ENCODE results near the gene SPATA45.

The SPATA45 gene

DNA sequence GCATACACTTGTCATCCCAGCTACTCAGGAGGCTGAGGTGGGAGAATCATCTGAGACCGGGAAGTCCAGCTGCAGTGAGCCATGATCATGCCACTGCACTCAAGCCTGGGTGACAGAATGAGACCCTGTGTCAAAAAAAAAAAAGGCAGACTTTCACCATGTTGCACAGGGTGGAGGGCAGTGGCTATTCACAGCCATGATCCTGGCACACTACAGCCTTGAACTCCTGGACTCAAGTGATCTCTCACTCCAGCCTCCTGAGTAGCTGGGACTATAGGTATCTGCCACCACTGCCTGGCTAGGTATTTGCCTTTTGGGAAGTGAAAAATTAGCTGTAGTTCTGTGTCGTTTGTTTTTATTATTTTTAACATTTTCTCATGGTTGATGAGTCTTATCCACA is 19.1 kb downstream of the SPATA45 start:
- Histone ChIP-seq H3K4me1 (ENCODE audit: insufficient read depth, poor library complexity, severe bottlenecking) (no peaks in the 10 kb centered on the region), H3K27me3 (ENCODE audit: insufficient read depth, poor library complexity, severe bottlenecking) (no peaks in the 10 kb centered on the region), H3K9me3 (ENCODE audit: severe bottlenecking) (no peaks in the 10 kb centered on the region), H3K4me3 (ENCODE audit: severe bottlenecking) (no peak overlapping the region), H3K27ac (ENCODE audit: poor library complexity, severe bottlenecking) (no peak overlapping the region), H3K36me3 (ENCODE audit: low read depth) (no peaks in the 10 kb centered on the region)
- ATAC-seq (ENCODE audit: low read depth) (no peak), DNase-seq (ENCODE audit: low spot score) (no peak)
- TF ChIP-seq, protein P1, sequence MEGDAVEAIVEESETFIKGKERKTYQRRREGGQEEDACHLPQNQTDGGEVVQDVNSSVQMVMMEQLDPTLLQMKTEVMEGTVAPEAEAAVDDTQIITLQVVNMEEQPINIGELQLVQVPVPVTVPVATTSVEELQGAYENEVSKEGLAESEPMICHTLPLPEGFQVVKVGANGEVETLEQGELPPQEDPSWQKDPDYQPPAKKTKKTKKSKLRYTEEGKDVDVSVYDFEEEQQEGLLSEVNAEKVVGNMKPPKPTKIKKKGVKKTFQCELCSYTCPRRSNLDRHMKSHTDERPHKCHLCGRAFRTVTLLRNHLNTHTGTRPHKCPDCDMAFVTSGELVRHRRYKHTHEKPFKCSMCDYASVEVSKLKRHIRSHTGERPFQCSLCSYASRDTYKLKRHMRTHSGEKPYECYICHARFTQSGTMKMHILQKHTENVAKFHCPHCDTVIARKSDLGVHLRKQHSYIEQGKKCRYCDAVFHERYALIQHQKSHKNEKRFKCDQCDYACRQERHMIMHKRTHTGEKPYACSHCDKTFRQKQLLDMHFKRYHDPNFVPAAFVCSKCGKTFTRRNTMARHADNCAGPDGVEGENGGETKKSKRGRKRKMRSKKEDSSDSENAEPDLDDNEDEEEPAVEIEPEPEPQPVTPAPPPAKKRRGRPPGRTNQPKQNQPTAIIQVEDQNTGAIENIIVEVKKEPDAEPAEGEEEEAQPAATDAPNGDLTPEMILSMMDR (IDR thresholded peaks at IDR 0.05; ENCODE audit: poor library complexity, severe bottlenecking), result no peak

DNA sequence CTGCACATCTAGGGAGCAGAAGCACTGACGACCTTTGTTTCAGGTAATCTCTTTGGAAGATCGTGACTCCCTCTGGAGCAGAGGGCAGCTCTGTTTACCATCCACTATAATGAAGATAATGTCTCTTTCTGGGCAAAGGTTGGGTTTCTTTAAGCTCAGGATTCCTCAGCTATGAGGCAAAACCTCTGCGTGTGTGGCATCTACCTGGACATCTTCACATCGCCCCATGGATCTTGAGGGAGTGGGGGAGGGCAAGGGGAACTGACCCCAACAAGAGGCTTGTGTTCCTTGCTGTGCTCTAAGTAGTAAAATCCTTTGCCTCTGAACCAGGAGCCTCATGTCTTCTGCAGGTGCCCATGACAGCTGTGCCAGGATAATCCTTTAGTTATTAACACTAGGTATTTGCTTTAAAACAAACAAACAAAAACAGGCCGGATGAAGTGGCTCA is 19.6 kb downstream of the SPATA45 start:
- no peaks in the 10 kb centered on the region for H3K9me3 ChIP-seq (ENCODE audit: severe bottlenecking)
- no peak overlapping the region for H3K4me3 ChIP-seq (ENCODE audit: severe bottlenecking)
- no peak overlapping the region for H3K27ac ChIP-seq (ENCODE audit: poor library complexity, severe bottlenecking)
- no peaks in the 10 kb centered on the region for H3K36me3 ChIP-seq (ENCODE audit: low read depth)
- TF ChIP-seq, protein P1 (IDR thresholded peaks at IDR 0.05; ENCODE audit: poor library complexity, severe bottlenecking), result no peak
- DNase-seq (ENCODE audit: low spot score) (no peak), ATAC-seq (ENCODE audit: low read depth) (no peak)
- H3K27me3 ChIP-seq (ENCODE audit: insufficient read depth, poor library complexity, severe bottlenecking), result no peaks in the 10 kb centered on the region
- H3K4me1 ChIP-seq (ENCODE audit: insufficient read depth, poor library complexity, severe bottlenecking), result no peaks in the 10 kb centered on the region

DNA sequence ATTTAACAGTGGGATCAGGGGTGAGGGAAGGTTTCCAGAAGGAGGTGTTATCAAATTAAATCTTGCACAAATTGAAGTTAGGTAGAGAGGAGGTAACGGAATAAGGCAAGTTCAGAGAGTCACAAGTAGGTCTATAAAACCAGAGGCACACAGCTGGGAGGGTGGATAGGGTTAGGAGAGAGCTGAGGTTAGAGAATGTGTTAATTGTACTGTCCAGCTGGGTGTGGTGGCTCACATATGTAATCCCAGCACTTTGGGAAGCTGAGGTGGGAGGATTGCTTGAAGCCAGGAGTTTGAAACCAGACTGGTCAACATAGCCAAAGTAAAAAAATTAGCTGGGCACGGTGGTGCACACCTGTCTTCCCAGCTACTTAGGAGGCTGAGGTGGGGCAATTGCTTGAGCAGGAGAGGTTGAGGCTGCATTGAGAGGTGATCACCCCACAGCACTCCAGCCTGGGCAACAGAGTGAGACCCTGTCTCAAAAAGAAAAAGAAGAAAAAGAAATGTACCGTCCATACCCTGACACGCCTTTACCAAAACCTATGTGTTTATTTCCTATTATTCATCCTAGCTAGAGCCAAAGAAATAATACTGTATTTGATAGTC is 20.2 kb downstream of the SPATA45 start:
- Histone ChIP-seq H3K4me3 (ENCODE audit: severe bottlenecking) (no peak overlapping the region), H3K27ac (ENCODE audit: poor library complexity, severe bottlenecking) (no peak overlapping the region), H3K27me3 (ENCODE audit: insufficient read depth, poor library complexity, severe bottlenecking) (no peaks in the 10 kb centered on the region), H3K4me1 (ENCODE audit: insufficient read depth, poor library complexity, severe bottlenecking) (no peaks in the 10 kb centered on the region), H3K9me3 (ENCODE audit: severe bottlenecking) (no peaks in the 10 kb centered on the region), H3K36me3 (ENCODE audit: low read depth) (no peaks in the 10 kb centered on the region)
- TF ChIP-seq, protein P1 (IDR thresholded peaks at IDR 0.05; ENCODE audit: poor library complexity, severe bottlenecking), result no peak
- no peak for DNase-seq (ENCODE audit: low spot score)
- no peak for ATAC-seq (ENCODE audit: low read depth)

DNA sequence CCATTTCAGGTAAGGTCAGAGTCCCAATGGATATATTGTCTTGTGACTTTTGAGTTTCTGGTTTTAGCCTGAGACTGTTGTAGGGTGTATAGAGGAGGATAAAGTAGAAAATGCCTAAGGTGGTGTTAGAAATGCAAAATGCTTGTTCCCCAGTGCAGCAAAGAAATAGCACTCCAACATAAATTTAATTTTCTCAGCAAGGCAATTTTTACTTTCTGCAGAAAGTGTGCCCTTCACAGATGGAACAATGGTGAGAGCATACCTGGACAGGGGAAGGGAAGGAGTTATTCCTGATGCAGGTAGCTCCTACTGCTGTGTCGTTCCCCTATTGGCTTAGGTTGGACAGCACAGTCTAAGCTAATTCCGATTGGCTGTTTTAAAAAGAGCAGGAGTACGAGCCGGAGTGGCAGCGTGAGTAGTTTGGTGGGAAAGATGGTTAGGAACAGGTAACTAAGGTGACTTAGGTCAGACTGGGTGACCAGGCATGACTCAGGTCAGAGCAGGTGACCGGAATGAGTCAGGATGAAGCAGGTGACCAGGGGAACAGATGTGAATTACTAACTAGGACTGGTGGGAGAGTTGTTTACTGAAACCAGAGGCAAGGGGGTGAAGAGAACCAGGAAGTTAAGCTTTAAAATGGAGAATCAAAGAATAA is 21.5 kb downstream of the SPATA45 start:
- Histone ChIP-seq H3K27ac (ENCODE audit: poor library complexity, severe bottlenecking) (no peak overlapping the region), H3K4me1 (ENCODE audit: insufficient read depth, poor library complexity, severe bottlenecking) (no peaks in the 10 kb centered on the region), H3K27me3 (ENCODE audit: insufficient read depth, poor library complexity, severe bottlenecking) (no peaks in the 10 kb centered on the region), H3K4me3 (ENCODE audit: severe bottlenecking) (no peak overlapping the region), H3K36me3 (ENCODE audit: low read depth) (no peaks in the 10 kb centered on the region), H3K9me3 (ENCODE audit: severe bottlenecking) (no peaks in the 10 kb centered on the region)
- ATAC-seq (ENCODE audit: low read depth) (no peak), DNase-seq (ENCODE audit: low spot score) (no peak)
- TF ChIP-seq, protein P1 (IDR thresholded peaks at IDR 0.05; ENCODE audit: poor library complexity, severe bottlenecking), result no peak

DNA sequence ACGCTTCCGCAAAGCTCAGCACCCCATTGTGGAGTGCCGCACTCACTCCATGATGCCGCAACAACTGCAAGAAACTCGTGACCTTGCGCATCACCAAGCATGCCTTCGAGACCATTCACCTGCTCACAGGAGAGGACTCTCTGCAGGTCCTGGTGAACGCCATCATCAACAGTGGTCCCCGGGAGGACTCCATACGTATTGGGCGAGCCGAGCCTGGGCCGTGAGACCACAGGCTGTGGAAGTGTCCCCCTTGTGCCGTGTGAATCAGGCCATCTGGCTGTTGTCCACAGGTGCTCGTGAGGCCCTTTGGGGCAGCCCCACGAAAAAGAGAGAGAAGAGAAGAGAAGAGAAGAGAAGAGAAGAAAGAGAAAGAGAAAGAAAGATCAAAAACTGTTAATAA is 23.2 kb downstream of the SPATA45 start:
- TF ChIP-seq, protein P1 (IDR thresholded peaks at IDR 0.05; ENCODE audit: poor library complexity, severe bottlenecking), result no peak
- ATAC-seq (ENCODE audit: low read depth), result no peak
- Histone ChIP-seq H3K36me3 (ENCODE audit: low read depth) (no peaks in the 10 kb centered on the region), H3K9me3 (ENCODE audit: severe bottlenecking) (no peaks in the 10 kb centered on the region), H3K4me3 (ENCODE audit: severe bottlenecking) (no peak overlapping the region), H3K27ac (ENCODE audit: poor library complexity, severe bottlenecking) (no peak overlapping the region), H3K4me1 (ENCODE audit: insufficient read depth, poor library complexity, severe bottlenecking) (no peaks in the 10 kb centered on the region), H3K27me3 (ENCODE audit: insufficient read depth, poor library complexity, severe bottlenecking) (no peaks in the 10 kb centered on the region)
- no peak for DNase-seq (ENCODE audit: low spot score)

All from RWPE2 (cell line).